GM21447 (cell line): Measurements from ENCODE around the gene HMBS.

Experiments
- ATAC-seq: cut with Tn5 transposase; IDR thresholded peaks from one replicate; pipeline ENCODE4 v1.9.1; 2021; ENCODE audit not compliant: unreplicated experiment

Gene HMBS

GRCh38 chr11:119067371-119068222 lies 17.1 kb upstream of the HMBS start, which contains the start of gene VPS11:
Gene VPS11, plus strand, starts transcription at chr11:119067818. Its CDS starts 6 bp downstream, at chr11:119067824.
- ATAC-seq = peak; percentile 89

GRCh38 chr11:119077839-119078238 lies 6.8 kb upstream of the HMBS start:
- no peak for ATAC-seq

GRCh38 chr11:119078675-119079420 lies 5.8 kb upstream of the HMBS start:
- no peak for ATAC-seq

- ATAC-seq = no peak
Measured at GRCh38 chr11:119081682-119082260, 2.9 kb upstream of the HMBS start.

- no peak for ATAC-seq
Measured at GRCh38 chr11:119085437-119085847, 761 bp downstream of the HMBS start.

- no peak for ATAC-seq
Measured at GRCh38 chr11:119087123-119087522, 2.4 kb downstream of the HMBS start.

GRCh38 chr11:119087747-119088241 lies 3.1 kb downstream of the HMBS start:
- no peak for ATAC-seq

GRCh38 chr11:119088406-119088805 lies 3.7 kb downstream of the HMBS start:
- no peak for ATAC-seq

GRCh38 chr11:119089319-119089718 lies 4.6 kb downstream of the HMBS start:
- no peak for ATAC-seq

GRCh38 chr11:119091178-119091577 lies 6.5 kb downstream of the HMBS start:
- ATAC-seq = no peak

GRCh38 chr11:119091966-119092879 lies 7.5 kb downstream of the HMBS start:
- ATAC-seq = no peak

GRCh38 chr11:119092880-119093842 lies 8.5 kb downstream of the HMBS start:
- no peak for ATAC-seq

- ATAC-seq = peak; percentile 2
Measured at GRCh38 chr11:119093942-119094815, 9.5 kb downstream of the HMBS start.

- ATAC-seq = peak; percentile 39
Measured at GRCh38 chr11:119094816-119095065, 10.1 kb downstream of the HMBS start.

- ATAC-seq = peak; percentile 81
Measured at GRCh38 chr11:119095066-119095880, 10.6 kb downstream of the HMBS start.

- ATAC-seq = no peak
Measured at GRCh38 chr11:119099711-119100110, 15.0 kb downstream of the HMBS start.

- no peak for ATAC-seq
Measured at GRCh38 chr11:119100246-119100970, 15.7 kb downstream of the HMBS start.
